ENCODE results near the gene RHBDD3.

The RHBDD3 gene

GRCh38 chr22:29263791-29264276, 3.9 kb downstream of the RHBDD3 start:
- no peak overlapping the region for H3K4me3 ChIP-seq (ENCODE audit: low read depth, low read length)
- no peak for TF ChIP-seq CTCF (IDR thresholded peaks at IDR 0.05; ENCODE audit: low read depth, low read length, missing control alignments)
- DNase-seq (ENCODE audit: low read depth) = no peak

- no peak for TF ChIP-seq CTCF (IDR thresholded peaks at IDR 0.05; ENCODE audit: low read depth, low read length, missing control alignments)
- DNase-seq (ENCODE audit: low read depth) = no peak
- no peak overlapping the region for H3K4me3 ChIP-seq (ENCODE audit: low read depth, low read length)
These were observed 7.0 kb downstream of the RHBDD3 start for GRCh38 chr22:29260601-29261315.

GRCh38 chr22:29260031-29260560, 7.7 kb downstream of the RHBDD3 start:
- no peak for TF ChIP-seq CTCF (IDR thresholded peaks at IDR 0.05; ENCODE audit: low read depth, low read length, missing control alignments)
- no peak overlapping the region for H3K4me3 ChIP-seq (ENCODE audit: low read depth, low read length)
- DNase-seq (ENCODE audit: low read depth) = no peak

- no peak for DNase-seq (ENCODE audit: low read depth)
- TF ChIP-seq CTCF (IDR thresholded peaks at IDR 0.05; ENCODE audit: low read depth, low read length, missing control alignments) = no peak
- H3K4me3 ChIP-seq (ENCODE audit: low read depth, low read length) = no peak overlapping the region
These were observed 8.4 kb downstream of the RHBDD3 start for GRCh38 chr22:29259253-29259899.

- DNase-seq (ENCODE audit: low read depth) = no peak
- H3K4me3 ChIP-seq (ENCODE audit: low read depth, low read length) = no peak overlapping the region
- TF ChIP-seq CTCF (IDR thresholded peaks at IDR 0.05; ENCODE audit: low read depth, low read length, missing control alignments) = no peak
These were observed 9.2 kb downstream of the RHBDD3 start for GRCh38 chr22:29258407-29259252.

- no peak for DNase-seq (ENCODE audit: low read depth)
- H3K4me3 ChIP-seq (ENCODE audit: low read depth, low read length) = no peak overlapping the region
- no peak for TF ChIP-seq CTCF (IDR thresholded peaks at IDR 0.05; ENCODE audit: low read depth, low read length, missing control alignments)
These were observed 10.0 kb downstream of the RHBDD3 start for GRCh38 chr22:29257751-29258181.

Measured in GM12864 (cell line).